ENCODE results near the gene TSPAN18. TPM values are rescaled to one million over a fixed set of nuclear protein-coding genes. Genes with fewer than 3 reads are reported as not detected.

The TSPAN18 gene
- polyA plus RNA-seq, 3 donors, result 48.8 to 58.2 (median 58.0) TPM

GRCh38 chr11:44750551-44751465 is 24.0 kb downstream of the TSPAN18 start:
- no peak for DNase-seq (ENCODE audit: extremely low read depth in 1 of 11, low read depth in 9 of 11, low spot score in 4 of 11)

GRCh38 chr11:44752300-44752699 is 25.5 kb downstream of the TSPAN18 start:
- DNase-seq (ENCODE audit: extremely low read depth in 1 of 11, low read depth in 9 of 11, low spot score in 4 of 11), result no peak

GRCh38 chr11:44752713-44753112 is 26.0 kb downstream of the TSPAN18 start:
- no peak for DNase-seq (ENCODE audit: extremely low read depth in 1 of 11, low read depth in 9 of 11, low spot score in 4 of 11)

- no peak for DNase-seq (ENCODE audit: extremely low read depth in 1 of 11, low read depth in 9 of 11, low spot score in 4 of 11)
Measured at GRCh38 chr11:44753961-44754645, 27.3 kb downstream of the TSPAN18 start.

- no peak for DNase-seq (ENCODE audit: extremely low read depth in 1 of 11, low read depth in 9 of 11, low spot score in 4 of 11)
Measured at GRCh38 chr11:44754876-44755555, 28.3 kb downstream of the TSPAN18 start.

GRCh38 chr11:44755556-44756523 is 29.1 kb downstream of the TSPAN18 start:
- no peak for DNase-seq (ENCODE audit: extremely low read depth in 1 of 11, low read depth in 9 of 11, low spot score in 4 of 11)

GRCh38 chr11:44758983-44759382 is 32.2 kb downstream of the TSPAN18 start:
- no peak for DNase-seq (ENCODE audit: extremely low read depth in 1 of 11, low read depth in 9 of 11, low spot score in 4 of 11)

GRCh38 chr11:44759743-44760476 is 33.1 kb downstream of the TSPAN18 start:
- DNase-seq (ENCODE audit: extremely low read depth in 1 of 11, low read depth in 9 of 11, low spot score in 4 of 11), result no peak

- DNase-seq (ENCODE audit: extremely low read depth in 1 of 11, low read depth in 9 of 11, low spot score in 4 of 11), result no peak
Measured at GRCh38 chr11:44760477-44760872, 33.7 kb downstream of the TSPAN18 start.

- peak; percentile 56 to 85 (median 69) for DNase-seq (ENCODE audit: extremely low read depth in 1 of 11, low read depth in 9 of 11, low spot score in 4 of 11)
Measured at GRCh38 chr11:44760917-44761550, 34.3 kb downstream of the TSPAN18 start.

- DNase-seq (ENCODE audit: extremely low read depth in 1 of 11, low read depth in 9 of 11, low spot score in 4 of 11), result no peak
Measured at GRCh38 chr11:44761551-44761961, 34.8 kb downstream of the TSPAN18 start.

- DNase-seq (ENCODE audit: extremely low read depth in 1 of 11, low read depth in 9 of 11, low spot score in 4 of 11), result peak in 1 of 11 donors; percentile 64
Measured at GRCh38 chr11:44763121-44763820, 36.5 kb downstream of the TSPAN18 start.

- no peak for DNase-seq (ENCODE audit: extremely low read depth in 1 of 11, low read depth in 9 of 11, low spot score in 4 of 11)
Measured at GRCh38 chr11:44764583-44764982, 37.8 kb downstream of the TSPAN18 start.

- no peak for DNase-seq (ENCODE audit: extremely low read depth in 1 of 11, low read depth in 9 of 11, low spot score in 4 of 11)
Measured at GRCh38 chr11:44765026-44765595, 38.3 kb downstream of the TSPAN18 start.

- DNase-seq (ENCODE audit: extremely low read depth in 1 of 11, low read depth in 9 of 11, low spot score in 4 of 11), result no peak
Measured at GRCh38 chr11:44765676-44766075, 38.9 kb downstream of the TSPAN18 start.

GRCh38 chr11:44766112-44766971 is 39.6 kb downstream of the TSPAN18 start:
- no peak for DNase-seq (ENCODE audit: extremely low read depth in 1 of 11, low read depth in 9 of 11, low spot score in 4 of 11)

Data from renal cortex interstitium (tissue), 11 donors.